ENCODE results near the gene PLXNA2.

DNA sequence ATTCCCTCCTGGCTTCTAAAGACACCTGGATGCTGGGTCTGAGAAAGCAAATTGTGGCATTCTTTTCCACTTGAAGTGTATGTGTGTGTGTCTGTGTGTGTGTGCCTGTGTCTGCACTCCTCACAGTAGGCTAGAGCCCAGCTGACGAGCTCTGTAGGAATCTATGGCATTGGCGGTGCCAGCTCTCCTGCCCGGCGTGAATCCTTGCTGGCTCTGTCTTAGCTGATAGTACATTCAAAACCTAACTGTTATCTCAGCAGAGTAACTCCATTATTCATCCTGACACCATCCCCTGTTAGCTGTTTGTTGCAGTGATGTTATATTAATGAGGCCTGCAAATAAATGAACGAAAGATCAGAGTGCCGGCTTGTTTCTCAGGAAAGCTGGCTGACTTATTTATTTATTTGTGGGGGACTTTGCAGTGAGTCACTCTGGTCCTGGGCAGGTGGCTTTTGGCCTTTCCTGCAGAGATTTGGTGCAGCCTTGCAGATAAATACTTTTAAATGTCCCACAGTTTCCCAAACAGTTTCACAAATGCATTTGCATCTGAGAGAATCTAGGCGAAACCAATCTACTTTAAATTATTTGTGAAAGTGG lies 172.7 kb downstream of the PLXNA2 start:
- no peak for TF ChIP-seq EZH2 (IDR thresholded peaks at IDR 0.05; ENCODE audit: low read depth)
- TF ChIP-seq, protein P1, sequence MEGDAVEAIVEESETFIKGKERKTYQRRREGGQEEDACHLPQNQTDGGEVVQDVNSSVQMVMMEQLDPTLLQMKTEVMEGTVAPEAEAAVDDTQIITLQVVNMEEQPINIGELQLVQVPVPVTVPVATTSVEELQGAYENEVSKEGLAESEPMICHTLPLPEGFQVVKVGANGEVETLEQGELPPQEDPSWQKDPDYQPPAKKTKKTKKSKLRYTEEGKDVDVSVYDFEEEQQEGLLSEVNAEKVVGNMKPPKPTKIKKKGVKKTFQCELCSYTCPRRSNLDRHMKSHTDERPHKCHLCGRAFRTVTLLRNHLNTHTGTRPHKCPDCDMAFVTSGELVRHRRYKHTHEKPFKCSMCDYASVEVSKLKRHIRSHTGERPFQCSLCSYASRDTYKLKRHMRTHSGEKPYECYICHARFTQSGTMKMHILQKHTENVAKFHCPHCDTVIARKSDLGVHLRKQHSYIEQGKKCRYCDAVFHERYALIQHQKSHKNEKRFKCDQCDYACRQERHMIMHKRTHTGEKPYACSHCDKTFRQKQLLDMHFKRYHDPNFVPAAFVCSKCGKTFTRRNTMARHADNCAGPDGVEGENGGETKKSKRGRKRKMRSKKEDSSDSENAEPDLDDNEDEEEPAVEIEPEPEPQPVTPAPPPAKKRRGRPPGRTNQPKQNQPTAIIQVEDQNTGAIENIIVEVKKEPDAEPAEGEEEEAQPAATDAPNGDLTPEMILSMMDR (conservative IDR thresholded peaks at IDR 0.05): no peak

Data from PC-9 (cell line).